Right lobe of liver (tissue), 4 donors: ENCODE measurements around the gene CYP19A1.

Experiments
- CTCF ChIP-seq, 4 donors: fragments of 200-600 bp in 3 of 4; fragments of 450-650 bp in 1 of 4; IDR thresholded peaks; one replicate each; pipeline versions ENCODE4 v1.5.1 to v1.8.0; 2016 to 2022; ENCODE audit warnings: antibody characterized with exemption in 4 of 4, mild to moderate bottlenecking in 2 of 4
- POLR2A ChIP-seq: fragments of 450-650 bp; IDR thresholded peaks from one replicate; pipeline ENCODE4 v1.6.1; 2017; ENCODE audit warnings: antibody characterized with exemption, mild to moderate bottlenecking
- donor health status: DM: no; HTN: no; CAD: no.
- donor health status: DM: no; HTN: no; CAD: no.
- donor health status: DM: no; HTN: yes; CAD: no.

- TF ChIP-seq CTCF (IDR thresholded peaks at IDR 0.05) = no peak
- no peak for TF ChIP-seq POLR2A
Observed at GRCh38 chr15:51260202-51260601, 78.2 kb downstream of the CYP19A1 start.
